Mesendoderm (in vitro differentiated cells): ENCODE data around the gene CLCN3. TPM values are rescaled to one million over a fixed set of nuclear protein-coding genes. Genes with fewer than 3 reads are reported as not detected.
"Not testable (repeated sequence)": the region's sequence is repeated elsewhere in the genome, so short reads cannot be mapped to it uniquely, and the experiment has no call there.

Source experiments
- DNase-seq: peaks from one replicate; pipeline ENCODE4 v3.0.0; 2013
- H2AK5ac ChIP-seq: 2 replicates; pipeline ENCODE4 v1.6.1; 2013; ENCODE audit warnings: low read length, inconsistent platforms
- H2BK120ac ChIP-seq: 2 replicates; pipeline ENCODE4 v1.6.1; 2013; ENCODE audit warnings: low read depth, mild to moderate bottlenecking, low read length, moderate library complexity, mixed read lengths
- H2BK15ac ChIP-seq: replicated peaks from 2 replicates; pipeline ENCODE4 v1.6.1; 2013; ENCODE audit warnings: low read depth, mild to moderate bottlenecking, moderate library complexity
- H2BK5ac ChIP-seq: 2 replicates; pipeline ENCODE4 v1.6.1; 2013; ENCODE audit warnings: low read length, inconsistent platforms
- H3K18ac ChIP-seq: 2 replicates; pipeline ENCODE4 v1.6.1; 2013; ENCODE audit warnings: mild to moderate bottlenecking, low read length, mixed read lengths
- H3K23ac ChIP-seq: one replicate; pipeline ENCODE4 v1.6.1; 2013; ENCODE audit warnings: low read length
- H3K27ac ChIP-seq: 2 replicates; pipeline ENCODE4 v1.5.1; 2013; ENCODE audit warnings: low read depth, mild to moderate bottlenecking, inconsistent platforms, low read length, moderate library complexity
- H3K27me3 ChIP-seq: 2 replicates; pipeline ENCODE4 v1.6.1; 2013; ENCODE audit warnings: low read length, control low read depth, mild to moderate bottlenecking, inconsistent platforms; ENCODE audit not compliant: insufficient read depth, poor library complexity
- H3K36me3 ChIP-seq: 2 replicates; pipeline ENCODE4 v1.6.1; 2013; ENCODE audit warnings: low read length, inconsistent platforms; ENCODE audit not compliant: control insufficient read depth, insufficient read depth
- H3K4ac ChIP-seq: one replicate; pipeline ENCODE4 v1.6.1; 2013; ENCODE audit warnings: low read depth, mild to moderate bottlenecking, low read length, moderate library complexity
- H3K4me1 ChIP-seq: 2 replicates; pipeline ENCODE4 v1.6.1; 2013; ENCODE audit warnings: low read depth, low read length, inconsistent platforms; ENCODE audit not compliant: control insufficient read depth
- H3K4me2 ChIP-seq: 2 replicates; pipeline ENCODE4 v1.6.1; 2013; ENCODE audit warnings: low read length
- H3K4me3 ChIP-seq: 2 replicates; pipeline ENCODE4 v1.5.1; 2013; ENCODE audit warnings: mild to moderate bottlenecking, low read length
- H3K56ac ChIP-seq: one replicate; pipeline ENCODE4 v1.6.1; 2013; ENCODE audit warnings: low read length
- H3K79me1 ChIP-seq: 2 replicates; pipeline ENCODE4 v1.6.1; 2013; ENCODE audit warnings: low read length, inconsistent platforms
- H3K79me2 ChIP-seq: 2 replicates; pipeline ENCODE4 v1.6.1; 2013; ENCODE audit warnings: mild to moderate bottlenecking, low read length; ENCODE audit not compliant: control insufficient read depth, insufficient read depth
- H3K9ac ChIP-seq: 2 replicates; pipeline ENCODE4 v1.6.1; 2013; ENCODE audit warnings: low read length, inconsistent platforms
- H4K5ac ChIP-seq: one replicate; pipeline ENCODE4 v1.6.1; 2013; ENCODE audit warnings: low read length
- H4K8ac ChIP-seq: one replicate; pipeline ENCODE4 v1.6.1; 2013; ENCODE audit warnings: low read depth, mild to moderate bottlenecking, control low read depth, low read length, moderate library complexity
- WGBS: extraction: QIAGEN DNeasy Blood & Tissue Kit; methylation state at CpG from one replicate; pipeline ENCODE4 v1.1.7; 2013; ENCODE audit warnings: low lambda C conversion rate, missing lambda C conversion rate; ENCODE audit not compliant: insufficient coverage; ENCODE audit errors: extremely low coverage; 5-methylcytosine and 5-hydroxymethylcytosine counted together
- polyA plus RNA-seq, 2 experiments: library from polyadenylated mRNA; stranded (reverse); fragments of 200-250 nt; gene quantifications; one replicate each; pipeline ENCODE4 v1.2.3, GENCODE V29; 2013

The CLCN3 gene
- polyA plus RNA-seq (2013, experiment 1 of 2), result 16.5 TPM
- 17.1 TPM for polyA plus RNA-seq (2013, experiment 2 of 2)

GRCh38 chr4:169619958-169620879 lies at the start of gene CLCN3:
CLCN3 (plus strand) TSS chr4:169620578; CDS start chr4:169635929, 15,351 bp downstream.
- H4K5ac ChIP-seq, result no peak within 1 kb of the TSS
- H3K27ac ChIP-seq, result peak within 1 kb of the TSS; percentile 64
- H3K79me2 ChIP-seq, result peaks cover 19% of the 10 kb centered on the region
- no peak within 1 kb of the TSS for H4K8ac ChIP-seq
- no peak within 1 kb of the TSS for H2BK5ac ChIP-seq
- no peak within 1 kb of the TSS for H3K23ac ChIP-seq
- no peak within 1 kb of the TSS for H2BK15ac ChIP-seq
- peak within 1 kb of the TSS; percentile 94 for H3K4me2 ChIP-seq
- peak; percentile 99 for DNase-seq
- peak within 1 kb of the TSS; percentile 34 for H3K18ac ChIP-seq
- no peak within 1 kb of the TSS for H2AK5ac ChIP-seq
- H3K79me1 ChIP-seq, result peaks cover 4% of the 10 kb centered on the region
- peak within 1 kb of the TSS; percentile 92 for H3K56ac ChIP-seq
- H3K4me1 ChIP-seq, result peaks cover 2% of the 10 kb centered on the region
- H3K4ac ChIP-seq, result no peak within 1 kb of the TSS
- peak within 1 kb of the TSS; percentile 76 for H3K4me3 ChIP-seq
- no peak within 1 kb of the TSS for H2BK120ac ChIP-seq
- WGBS, result no CpG with 5 or more reads among the region's 67 CpGs
- H3K36me3 ChIP-seq, result no peaks in the 10 kb centered on the region
- H3K9ac ChIP-seq, result peak within 1 kb of the TSS; percentile 93
- no peaks in the 10 kb centered on the region for H3K27me3 ChIP-seq

- no CpG with 5 or more reads among the region's 3 CpGs for WGBS
- not testable (repeated sequence) for H2AK5ac ChIP-seq, H3K4me3 ChIP-seq, H3K4me2 ChIP-seq, H4K5ac ChIP-seq, H2BK120ac ChIP-seq, H4K8ac ChIP-seq, H3K27ac ChIP-seq, DNase-seq, H2BK5ac ChIP-seq, H2BK15ac ChIP-seq, H3K4ac ChIP-seq, H3K79me1 ChIP-seq, H3K23ac ChIP-seq, H3K27me3 ChIP-seq, H3K79me2 ChIP-seq, H3K9ac ChIP-seq, H3K36me3 ChIP-seq, H3K4me1 ChIP-seq, H3K56ac ChIP-seq, H3K18ac ChIP-seq
These were observed 49.4 kb upstream of the CLCN3 start for GRCh38 chr4:169571012-169571411.

- Histone ChIP-seq H2BK5ac (no peak overlapping the region), H4K8ac (no peak overlapping the region), H2BK120ac (no peak overlapping the region), H3K36me3 (no peaks in the 10 kb centered on the region), H3K27ac (no peak overlapping the region), H2AK5ac (no peak overlapping the region), H3K18ac (no peak overlapping the region), H3K27me3 (no peaks in the 10 kb centered on the region), H3K9ac (no peak overlapping the region), H3K56ac (no peak overlapping the region), H3K4me1 (no peaks in the 10 kb centered on the region), H3K79me1 (no peaks in the 10 kb centered on the region), H3K4me3 (no peak overlapping the region), H3K79me2 (no peaks in the 10 kb centered on the region), H2BK15ac (no peak overlapping the region), H3K4ac (no peak overlapping the region), H4K5ac (no peak overlapping the region), H3K4me2 (no peak overlapping the region), H3K23ac (no peak overlapping the region)
- 100% methylated on average over 2 of the region's 4 CpGs for WGBS
- DNase-seq, result no peak
These were observed 48.9 kb upstream of the CLCN3 start for GRCh38 chr4:169571435-169571834.

- Histone ChIP-seq H3K56ac (no peak overlapping the region), H4K8ac (no peak overlapping the region)
- DNase-seq, result no peak
These were observed 46.5 kb upstream of the CLCN3 start for GRCh38 chr4:169573889-169574288.

GRCh38 chr4:169582203-169582602 lies 38.2 kb upstream of the CLCN3 start:
- no peak overlapping the region for H2BK120ac ChIP-seq
- H3K4me3 ChIP-seq, result no peak overlapping the region
- no peak for DNase-seq
- H3K9ac ChIP-seq, result no peak overlapping the region
- H3K27me3 ChIP-seq, result no peaks in the 10 kb centered on the region
- no peak overlapping the region for H2AK5ac ChIP-seq
- no peak overlapping the region for H2BK5ac ChIP-seq
- WGBS, result no CpG with 5 or more reads among the region's 2 CpGs
- H3K36me3 ChIP-seq, result no peaks in the 10 kb centered on the region
- no peak overlapping the region for H3K27ac ChIP-seq
- no peaks in the 10 kb centered on the region for H3K4me1 ChIP-seq
- H3K79me2 ChIP-seq, result no peaks in the 10 kb centered on the region
- H4K8ac ChIP-seq, result no peak overlapping the region
- H3K23ac ChIP-seq, result no peak overlapping the region
- no peak overlapping the region for H3K18ac ChIP-seq
- H2BK15ac ChIP-seq, result no peak overlapping the region
- H4K5ac ChIP-seq, result no peak overlapping the region
- H3K4ac ChIP-seq, result no peak overlapping the region
- H3K79me1 ChIP-seq, result no peaks in the 10 kb centered on the region
- no peak overlapping the region for H3K4me2 ChIP-seq
- H3K56ac ChIP-seq, result no peak overlapping the region

More at GRCh38 chr4:169573889-169574288, 46.5 kb upstream of the CLCN3 start:
- WGBS, result no CpG with 5 or more reads among the region's 1 CpG
- no peak overlapping the region for H3K4me2 ChIP-seq
- no peak overlapping the region for H2AK5ac ChIP-seq
- H3K79me2 ChIP-seq, result no peaks in the 10 kb centered on the region
- no peak overlapping the region for H2BK5ac ChIP-seq
- H3K4ac ChIP-seq, result no peak overlapping the region
- H3K4me3 ChIP-seq, result no peak overlapping the region
- H3K18ac ChIP-seq, result no peak overlapping the region
- no peaks in the 10 kb centered on the region for H3K79me1 ChIP-seq
- no peak overlapping the region for H4K5ac ChIP-seq
- no peak overlapping the region for H2BK15ac ChIP-seq
- no peaks in the 10 kb centered on the region for H3K4me1 ChIP-seq
- H3K9ac ChIP-seq, result no peak overlapping the region
- H3K23ac ChIP-seq, result no peak overlapping the region
- no peaks in the 10 kb centered on the region for H3K27me3 ChIP-seq
- no peak overlapping the region for H3K27ac ChIP-seq
- no peaks in the 10 kb centered on the region for H3K36me3 ChIP-seq
- no peak overlapping the region for H2BK120ac ChIP-seq
